RWPE2 (cell line): Measurements from ENCODE around the gene TCEAL4.
"Not testable (repeated sequence)": the region's sequence is repeated elsewhere in the genome, so short reads cannot be mapped to it uniquely, and the experiment has no call there.

Experiments used
- ATAC-seq: fragments of 200-7000 bp; cut with Tn5 transposase; 3 replicates; pipeline ENCODE4 v1.9.1; 2021; ENCODE audit warnings: low read depth
- DNase-seq: peaks from one replicate; pipeline ENCODE4 v3.0.0-alpha.2; 2020; ENCODE audit warnings: low spot score
- H3K27ac ChIP-seq: fragments of 450-650 bp; 2 replicates; pipeline ENCODE4 v1.5.1; 2017; ENCODE audit warnings: mild to moderate bottlenecking; ENCODE audit not compliant: poor library complexity, severe bottlenecking
- H3K27me3 ChIP-seq: fragments of 250-450 bp; sonication (Bioruptor Pico); 2 replicates; pipeline ENCODE4 v1.5.1; 2021; ENCODE audit warnings: mild to moderate bottlenecking, moderate library complexity; ENCODE audit not compliant: insufficient read depth, poor library complexity, severe bottlenecking
- H3K36me3 ChIP-seq: fragments of 250-450 bp; sonication (Bioruptor Pico); 2 replicates; pipeline ENCODE4 v1.5.1; 2020; ENCODE audit warnings: low read depth, mild to moderate bottlenecking, moderate library complexity
- H3K4me1 ChIP-seq: fragments of 250-450 bp; sonication (Bioruptor Pico); 2 replicates; pipeline ENCODE4 v1.5.1; 2021; ENCODE audit warnings: mild to moderate bottlenecking, moderate library complexity; ENCODE audit not compliant: insufficient read depth, poor library complexity, severe bottlenecking
- H3K4me3 ChIP-seq: fragments of 250-450 bp; sonication (Bioruptor Pico); 2 replicates; pipeline ENCODE4 v1.5.1; 2021; ENCODE audit warnings: mild to moderate bottlenecking, moderate library complexity; ENCODE audit not compliant: severe bottlenecking
- H3K9me3 ChIP-seq: fragments of 250-450 bp; sonication (Bioruptor Pico); 2 replicates; pipeline ENCODE4 v1.5.1; 2021; ENCODE audit warnings: mild to moderate bottlenecking, moderate library complexity; ENCODE audit not compliant: severe bottlenecking
- TF ChIP-seq, protein P1 (sequence below): fragments of 450-650 bp; IDR thresholded peaks from one replicate; pipeline ENCODE4 v1.5.1; 2017; ENCODE audit warnings: mild to moderate bottlenecking, moderate library complexity; ENCODE audit not compliant: poor library complexity, severe bottlenecking

The TCEAL4 gene

DNA sequence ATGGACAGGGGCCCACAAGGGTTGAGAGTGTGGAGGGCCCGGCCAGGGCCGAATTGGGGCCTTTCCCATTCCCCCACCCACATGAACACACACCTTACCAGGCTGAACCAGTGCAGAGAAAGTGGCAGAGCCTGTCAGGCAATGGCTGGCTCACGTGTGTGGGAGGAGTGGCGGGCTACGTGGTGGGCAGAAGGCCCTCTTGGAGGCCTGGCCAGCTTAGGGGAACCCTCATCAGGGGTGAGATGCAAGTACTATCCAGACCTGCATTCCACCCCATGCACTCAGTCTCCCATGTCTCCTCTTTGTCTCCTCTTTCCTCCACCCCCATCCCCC, 965 bp downstream of the TCEAL4 start:
- ATAC-seq: peak; percentile 35; the same call in 2 of the 3 replicates
- Histone ChIP-seq H3K27me3 (no peaks in the 10 kb centered on the region), H3K36me3 (peaks cover 13% of the 10 kb centered on the region), H3K4me1 (no peaks in the 10 kb centered on the region), H3K27ac (peak overlapping the region; percentile 55), H3K4me3 (peak overlapping the region; percentile 52), H3K9me3 (no peaks in the 10 kb centered on the region)
- no peak for DNase-seq
- TF ChIP-seq, protein P1, sequence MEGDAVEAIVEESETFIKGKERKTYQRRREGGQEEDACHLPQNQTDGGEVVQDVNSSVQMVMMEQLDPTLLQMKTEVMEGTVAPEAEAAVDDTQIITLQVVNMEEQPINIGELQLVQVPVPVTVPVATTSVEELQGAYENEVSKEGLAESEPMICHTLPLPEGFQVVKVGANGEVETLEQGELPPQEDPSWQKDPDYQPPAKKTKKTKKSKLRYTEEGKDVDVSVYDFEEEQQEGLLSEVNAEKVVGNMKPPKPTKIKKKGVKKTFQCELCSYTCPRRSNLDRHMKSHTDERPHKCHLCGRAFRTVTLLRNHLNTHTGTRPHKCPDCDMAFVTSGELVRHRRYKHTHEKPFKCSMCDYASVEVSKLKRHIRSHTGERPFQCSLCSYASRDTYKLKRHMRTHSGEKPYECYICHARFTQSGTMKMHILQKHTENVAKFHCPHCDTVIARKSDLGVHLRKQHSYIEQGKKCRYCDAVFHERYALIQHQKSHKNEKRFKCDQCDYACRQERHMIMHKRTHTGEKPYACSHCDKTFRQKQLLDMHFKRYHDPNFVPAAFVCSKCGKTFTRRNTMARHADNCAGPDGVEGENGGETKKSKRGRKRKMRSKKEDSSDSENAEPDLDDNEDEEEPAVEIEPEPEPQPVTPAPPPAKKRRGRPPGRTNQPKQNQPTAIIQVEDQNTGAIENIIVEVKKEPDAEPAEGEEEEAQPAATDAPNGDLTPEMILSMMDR: no peak

DNA sequence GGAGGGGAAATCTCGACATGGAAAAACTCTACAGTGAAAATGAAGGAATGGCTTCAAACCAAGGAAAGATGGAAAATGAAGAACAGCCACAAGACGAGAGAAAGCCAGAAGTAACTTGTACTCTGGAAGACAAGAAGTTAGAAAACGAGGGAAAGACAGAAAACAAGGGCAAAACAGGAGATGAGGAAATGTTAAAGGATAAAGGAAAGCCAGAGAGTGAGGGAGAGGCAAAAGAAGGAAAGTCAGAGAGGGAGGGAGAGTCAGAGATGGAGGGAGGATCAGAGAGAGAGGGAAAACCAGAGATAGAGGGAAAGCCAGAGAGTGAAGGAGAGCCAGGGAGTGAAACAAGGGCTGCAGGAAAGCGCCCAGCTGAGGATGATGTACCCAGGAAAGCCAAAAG, 1.3 kb downstream of the TCEAL4 start:
- H3K27me3 ChIP-seq: no peaks in the 10 kb centered on the region
- TF ChIP-seq, protein P1: no peak
- no peaks in the 10 kb centered on the region for H3K4me1 ChIP-seq
- DNase-seq: no peak
- H3K36me3 ChIP-seq: peaks cover 13% of the 10 kb centered on the region
- no peak for ATAC-seq
- H3K27ac ChIP-seq: peak overlapping the region; percentile 55
- H3K9me3 ChIP-seq: no peaks in the 10 kb centered on the region
- H3K4me3 ChIP-seq: peak overlapping the region; percentile 52

DNA sequence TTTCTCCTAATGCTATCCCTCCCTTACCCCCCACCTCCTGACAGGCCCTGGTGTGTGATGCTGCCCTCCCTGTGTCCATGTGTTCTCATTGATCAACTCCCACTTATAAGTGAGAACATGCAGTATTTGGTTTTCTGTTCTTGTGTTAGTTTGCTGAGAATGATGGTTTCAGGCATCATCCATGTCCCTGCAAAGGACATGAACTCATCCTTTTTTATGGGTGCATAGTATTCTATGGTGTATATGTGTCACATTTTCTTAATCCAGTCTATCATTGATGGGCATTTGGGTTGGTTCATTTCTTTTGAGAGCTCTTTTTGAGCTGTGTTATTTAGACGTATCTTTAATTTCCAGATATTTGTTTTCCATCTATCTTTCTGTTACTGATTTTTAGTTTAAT, 7.0 kb downstream of the TCEAL4 start:
- not testable (repeated sequence) for ATAC-seq, H3K36me3 ChIP-seq, H3K4me1 ChIP-seq, H3K27me3 ChIP-seq, H3K4me3 ChIP-seq, H3K9me3 ChIP-seq, H3K27ac ChIP-seq, DNase-seq

DNA sequence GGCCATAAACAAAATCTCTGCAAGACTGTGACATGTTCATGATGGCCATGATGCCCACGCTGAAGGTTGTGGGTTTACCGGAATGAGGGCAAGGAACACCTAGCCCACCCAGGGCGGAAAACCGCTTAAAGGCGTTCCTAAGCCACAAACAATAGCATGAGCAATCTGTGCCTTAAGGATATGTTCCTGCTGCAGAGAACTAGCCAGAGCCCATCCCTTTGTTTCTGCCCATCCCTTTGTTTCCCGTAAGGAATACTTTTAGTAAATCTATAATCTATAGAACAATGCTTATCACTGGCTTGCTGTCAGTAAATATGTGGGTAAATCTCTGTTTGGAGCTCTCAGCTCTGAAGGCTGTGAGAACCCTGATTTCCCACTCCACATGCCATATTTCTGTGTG, 9.9 kb downstream of the TCEAL4 start:
- not testable (repeated sequence) for H3K9me3 ChIP-seq, H3K4me1 ChIP-seq, H3K27ac ChIP-seq, H3K4me3 ChIP-seq, H3K27me3 ChIP-seq, H3K36me3 ChIP-seq, DNase-seq, ATAC-seq

DNA sequence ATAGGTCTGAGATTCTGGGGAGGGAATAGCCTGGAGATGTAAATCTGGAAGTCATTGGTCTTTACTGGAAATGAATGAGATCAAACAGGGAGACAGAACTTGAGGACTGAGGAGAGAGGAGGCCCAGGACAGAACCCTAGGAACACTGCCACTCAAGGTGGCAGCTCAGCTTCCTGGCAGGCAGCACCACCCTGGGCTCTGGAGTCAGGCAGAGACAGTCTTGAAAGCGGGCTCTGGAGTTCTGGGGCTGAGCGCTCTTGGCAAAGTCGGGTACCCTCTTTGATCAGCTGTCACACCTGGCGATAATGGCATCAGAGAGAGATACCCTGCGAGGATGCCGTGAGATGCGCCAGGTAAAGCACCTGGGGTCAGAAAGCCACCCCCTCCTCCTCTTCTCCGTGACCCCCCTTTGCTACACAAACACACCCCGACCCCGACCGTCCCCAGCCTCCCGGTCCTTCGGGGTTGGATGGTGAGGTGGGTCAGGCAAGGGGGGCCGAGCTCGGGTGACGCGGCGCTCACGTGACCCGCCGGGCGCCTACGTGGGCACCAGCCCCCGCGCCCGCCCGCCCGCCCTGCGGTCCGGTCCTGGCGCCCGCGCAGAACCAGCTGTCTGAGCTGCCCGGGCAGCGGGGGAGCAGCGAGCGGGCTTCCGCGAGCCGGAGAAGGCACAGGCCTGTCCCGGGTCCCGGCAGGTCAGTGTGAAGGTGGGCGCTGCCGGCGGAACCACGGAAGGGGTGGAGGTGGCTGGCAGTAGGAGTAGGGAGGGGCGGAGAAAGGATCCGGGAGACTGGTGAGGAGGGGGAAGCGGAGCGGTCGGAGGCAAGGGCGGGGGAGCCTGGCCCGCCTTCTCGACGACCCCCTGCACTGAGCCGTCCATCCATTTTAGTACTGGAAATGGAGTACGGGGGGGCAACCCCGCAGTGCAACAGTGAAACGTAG, 22.3 kb downstream of the TCEAL4 start, which contains the start of gene TCEAL3:
TSS of gene TCEAL3 (plus strand) at position 600 of the 942 bp plus-strand sequence. CDS start 1,102 bp downstream, outside the sequence.
- TF ChIP-seq, protein P1: no peak
- peak; percentile 73 for ATAC-seq
- no peaks in the 10 kb centered on the region for H3K27me3 ChIP-seq
- peaks cover 8% of the 10 kb centered on the region for H3K36me3 ChIP-seq
- no peaks in the 10 kb centered on the region for H3K4me1 ChIP-seq
- DNase-seq: no peak
- H3K27ac ChIP-seq: peak within 1 kb of the TSS; percentile 55
- H3K9me3 ChIP-seq: no peaks in the 10 kb centered on the region
- peak within 1 kb of the TSS; percentile 48 for H3K4me3 ChIP-seq
